AG08396 (cell line): ENCODE results near the gene SUMO3.

Experiments used
- DNase-seq: peaks from one replicate; pipeline ENCODE4 v3.0.0; 2012; ENCODE audit warnings: low spot score, mixed read lengths

SUMO3 gene

DNA sequence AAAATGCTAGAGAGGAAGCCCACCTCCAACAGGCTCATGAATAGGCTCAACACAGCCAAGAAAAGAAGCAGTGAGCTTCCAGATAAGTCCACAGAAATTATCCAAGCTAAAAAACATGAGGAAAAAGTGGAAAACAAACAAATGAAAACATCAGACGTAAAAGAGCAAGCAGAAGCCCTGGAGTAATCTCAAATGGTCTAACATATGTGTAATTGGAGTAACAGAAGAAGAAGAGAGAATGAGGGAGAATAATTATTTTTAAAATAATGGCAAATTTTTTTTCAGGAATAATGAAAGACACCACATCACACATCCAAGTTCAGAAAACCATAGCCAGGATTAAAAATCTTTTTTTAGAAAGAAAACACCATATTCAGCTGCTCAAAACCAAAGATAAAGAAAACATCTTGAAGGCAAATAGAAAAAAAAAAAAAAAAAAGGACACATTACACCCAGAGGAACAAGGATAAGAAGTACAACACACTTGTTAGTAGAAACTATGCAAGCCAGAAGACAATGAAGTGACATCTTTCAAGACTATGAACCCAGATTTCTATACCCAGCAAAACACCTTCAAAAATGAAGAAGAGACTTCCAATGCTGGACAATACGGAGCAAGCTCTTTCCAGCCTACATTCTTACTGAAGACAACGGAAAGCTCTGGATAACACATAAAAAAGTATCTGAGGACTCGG is 10.6 kb upstream of the SUMO3 start:
- DNase-seq, result no peak

DNA sequence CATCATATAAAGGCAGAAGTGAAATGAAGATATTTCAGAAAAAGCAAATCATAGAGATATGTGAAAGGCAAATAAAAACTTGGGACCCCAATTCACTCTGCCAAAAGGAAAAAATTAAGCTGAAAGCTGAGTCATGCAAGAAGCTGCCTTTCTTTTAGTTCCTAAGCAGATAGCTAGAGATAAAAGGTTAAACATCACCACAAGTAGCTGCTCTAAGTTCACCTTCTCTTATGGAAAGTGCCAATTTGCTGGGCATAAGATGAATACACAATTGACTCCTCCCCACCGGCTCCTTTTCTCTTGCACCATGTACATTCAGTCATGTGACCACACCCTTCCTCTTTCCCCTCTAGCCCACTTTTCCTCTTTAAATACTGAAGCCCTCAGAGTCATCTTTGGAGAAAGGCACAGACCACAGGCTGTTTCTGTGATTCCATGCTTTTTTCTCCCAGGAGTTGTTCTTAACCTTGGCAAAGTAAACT is 5.4 kb upstream of the SUMO3 start:
- DNase-seq, result no peak

DNA sequence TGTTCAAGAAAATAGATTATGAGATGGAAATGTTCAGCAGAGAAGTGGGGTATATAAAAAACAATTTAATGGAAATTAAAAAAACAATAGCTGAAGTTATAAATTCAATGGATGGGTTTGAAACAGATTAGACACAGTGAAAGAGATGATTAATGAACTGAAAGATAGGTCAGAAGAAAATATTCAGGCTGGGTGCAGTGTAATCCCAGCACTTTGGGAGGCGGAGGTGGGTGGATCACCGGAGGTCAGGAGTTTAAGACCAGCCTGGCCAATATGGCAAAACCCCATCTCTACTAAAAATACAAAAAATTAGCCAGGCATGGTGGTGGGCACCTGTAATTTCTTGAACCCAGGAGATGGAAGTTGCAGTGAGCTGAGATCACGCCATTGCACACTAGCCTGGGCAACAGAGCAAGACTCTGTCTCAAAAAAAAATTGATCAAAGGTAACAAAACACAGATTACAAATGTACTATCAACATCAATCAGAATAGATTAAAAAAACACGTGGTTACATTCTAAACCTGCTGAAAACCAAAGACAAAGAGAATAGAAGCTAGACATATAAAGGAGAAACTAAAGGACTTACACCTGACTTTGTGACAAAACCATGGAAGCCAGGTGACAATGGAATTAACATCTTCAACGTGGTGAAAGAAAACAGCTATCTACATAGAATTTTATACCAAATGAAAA is 4.8 kb upstream of the SUMO3 start:
- no peak for DNase-seq

DNA sequence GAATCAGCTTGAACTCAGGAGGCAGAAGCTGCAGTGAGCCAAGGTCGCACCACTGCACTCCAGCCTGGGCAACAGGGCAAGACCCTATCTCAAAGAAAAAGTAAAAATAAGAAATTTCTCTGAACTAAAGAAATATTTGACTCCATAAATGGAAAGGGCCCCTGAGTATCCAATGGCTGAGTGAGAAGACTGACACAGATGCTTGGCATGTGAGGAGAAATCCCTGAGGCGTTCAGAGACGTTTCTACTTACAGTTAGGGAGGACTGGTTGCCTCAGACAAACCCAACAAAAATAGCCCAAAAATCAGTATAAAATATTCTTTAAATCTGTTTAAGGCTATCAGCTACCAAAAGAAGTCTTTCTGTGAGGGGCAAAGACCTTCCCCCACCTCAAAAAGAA is 3.0 kb upstream of the SUMO3 start:
- peak; percentile 69 for DNase-seq

DNA sequence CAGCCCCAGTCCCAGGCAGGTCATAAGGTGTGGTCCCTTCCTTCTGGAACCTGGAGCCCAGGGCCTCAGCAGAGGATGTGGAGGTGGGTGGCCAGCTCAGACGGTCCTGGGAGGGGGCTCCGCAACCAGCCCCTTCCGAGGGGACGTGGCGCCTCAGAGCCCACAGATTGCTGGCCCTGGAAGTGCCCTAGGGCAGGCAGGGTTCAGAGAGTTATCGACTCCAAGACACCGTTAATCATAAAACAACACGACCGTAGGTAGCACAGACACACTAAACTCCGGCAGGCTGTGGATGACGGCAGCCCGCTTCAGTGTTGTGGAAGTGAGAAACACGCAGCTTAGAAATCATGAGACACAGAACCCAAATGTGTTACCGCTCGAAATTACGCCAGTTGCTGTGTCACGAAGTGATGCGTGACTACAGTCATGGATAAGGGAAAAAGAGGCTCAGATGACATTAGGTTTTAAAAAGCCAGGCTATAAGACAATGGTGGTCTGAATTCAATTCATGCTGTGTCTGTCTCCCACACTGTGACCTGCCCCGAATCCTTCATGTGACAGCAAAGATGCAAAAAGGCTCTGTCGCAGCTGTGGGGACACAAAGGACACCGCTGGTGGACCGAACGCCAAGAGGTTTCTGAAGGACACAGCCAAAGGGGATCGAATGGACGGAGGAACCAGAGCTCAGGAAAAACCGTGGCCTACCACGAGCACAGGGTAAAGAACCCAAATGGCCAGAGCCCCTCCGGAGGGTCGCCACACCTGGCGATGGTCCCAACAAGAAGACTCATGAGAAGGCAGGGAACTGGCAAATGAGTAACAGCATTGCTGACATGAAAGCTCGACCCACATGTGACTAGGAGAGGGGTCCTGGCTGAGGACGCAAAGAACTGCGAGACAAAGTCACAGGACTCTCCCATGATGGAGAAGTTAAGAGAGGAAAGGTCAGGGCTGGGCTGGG is 1.7 kb upstream of the SUMO3 start:
- DNase-seq, result no peak

DNA sequence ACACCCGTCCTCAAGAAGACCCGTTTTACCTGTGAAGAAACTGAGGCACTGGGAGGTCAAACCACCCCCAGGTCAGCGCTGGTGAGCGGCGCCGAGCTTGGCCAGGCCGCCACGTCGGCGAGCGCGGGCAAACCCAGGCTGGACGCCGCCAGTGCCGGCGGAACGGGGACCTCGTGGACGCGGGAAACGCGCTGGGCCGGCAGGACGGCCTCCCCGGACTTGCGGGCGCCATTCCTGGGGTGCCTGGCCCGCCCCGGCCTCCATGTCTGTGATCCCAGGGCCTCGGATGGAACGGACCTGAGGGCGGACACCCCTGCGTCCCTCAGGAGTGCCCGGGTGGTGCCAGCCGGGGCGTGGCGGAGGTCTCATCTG is 764 bp upstream of the SUMO3 start:
- no peak for DNase-seq

GRCh38 chr21:44817506-44817880 is 369 bp downstream of the SUMO3 start:
- peak; percentile 99 for DNase-seq

GRCh38 chr21:44816761-44817505 is 929 bp downstream of the SUMO3 start:
- DNase-seq, result no peak

- DNase-seq, result no peak
Measured at GRCh38 chr21:44815852-44816628, 1.8 kb downstream of the SUMO3 start.

DNA sequence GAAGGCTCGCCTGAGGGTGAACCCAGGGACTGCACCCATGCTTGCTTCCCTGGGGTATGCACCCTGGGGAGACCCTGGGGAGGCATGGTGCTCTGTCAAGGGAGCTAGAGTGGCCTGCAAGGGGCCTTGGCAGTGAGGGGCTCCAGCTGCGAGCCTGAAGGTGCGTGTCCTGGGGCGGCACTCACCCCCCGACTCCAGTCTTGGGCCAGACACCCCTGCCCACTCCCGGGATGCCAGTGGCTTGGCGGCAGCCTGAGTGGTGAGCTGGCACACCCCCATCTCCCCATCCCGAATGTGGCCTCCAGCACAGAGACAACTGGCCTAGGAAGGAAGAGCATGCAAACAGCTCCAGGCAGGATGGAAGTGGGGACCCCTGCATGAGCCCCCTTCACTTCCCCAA is 2.6 kb downstream of the SUMO3 start:
- DNase-seq, result no peak

DNA sequence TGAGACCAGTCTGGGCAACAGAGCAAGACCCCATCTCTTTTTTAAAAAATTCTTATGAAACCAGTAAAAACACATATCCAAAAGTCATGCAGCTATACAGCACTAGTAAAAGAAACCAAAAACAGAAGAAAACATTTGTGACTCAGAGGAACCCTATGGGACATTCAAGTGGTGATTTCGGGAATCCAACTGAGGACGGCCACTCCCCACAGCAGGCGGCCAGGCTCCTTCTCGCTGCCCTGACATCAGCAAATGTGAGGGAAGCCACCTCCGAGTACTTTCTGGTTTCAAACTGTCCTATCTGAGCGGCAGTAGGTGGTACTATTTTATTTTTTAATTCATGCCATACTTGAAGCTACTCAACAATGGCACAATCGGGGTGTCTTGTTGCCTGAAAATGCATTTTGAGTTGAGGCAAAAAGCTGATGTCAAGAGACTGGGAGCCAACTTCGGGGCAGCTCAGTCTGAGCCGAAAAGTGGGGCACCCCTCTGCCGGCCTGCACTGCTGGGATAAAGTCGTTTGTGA is 3.3 kb downstream of the SUMO3 start:
- DNase-seq, result no peak

GRCh38 chr21:44813727-44814126 is 4.1 kb downstream of the SUMO3 start:
- DNase-seq, result no peak

DNA sequence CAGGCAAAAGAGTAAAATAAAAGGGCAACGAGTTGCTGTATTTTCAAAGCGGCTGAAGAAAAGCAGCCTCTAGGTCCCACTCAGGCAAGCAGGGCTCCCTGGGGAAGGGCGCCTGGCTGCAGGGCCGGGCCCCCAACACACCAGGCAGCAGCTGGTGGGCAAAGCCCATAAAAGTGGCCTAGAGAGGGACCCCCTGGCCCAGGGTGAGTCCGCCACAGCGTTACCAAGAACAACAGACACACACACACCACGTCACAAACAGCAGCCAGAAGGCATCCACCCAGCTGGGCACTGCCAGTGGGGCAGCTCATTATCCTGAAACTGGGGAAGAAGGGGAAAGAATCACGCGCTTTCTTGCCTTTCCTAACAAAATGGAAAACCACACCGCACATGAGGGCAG is 4.7 kb downstream of the SUMO3 start:
- no peak for DNase-seq

DNA sequence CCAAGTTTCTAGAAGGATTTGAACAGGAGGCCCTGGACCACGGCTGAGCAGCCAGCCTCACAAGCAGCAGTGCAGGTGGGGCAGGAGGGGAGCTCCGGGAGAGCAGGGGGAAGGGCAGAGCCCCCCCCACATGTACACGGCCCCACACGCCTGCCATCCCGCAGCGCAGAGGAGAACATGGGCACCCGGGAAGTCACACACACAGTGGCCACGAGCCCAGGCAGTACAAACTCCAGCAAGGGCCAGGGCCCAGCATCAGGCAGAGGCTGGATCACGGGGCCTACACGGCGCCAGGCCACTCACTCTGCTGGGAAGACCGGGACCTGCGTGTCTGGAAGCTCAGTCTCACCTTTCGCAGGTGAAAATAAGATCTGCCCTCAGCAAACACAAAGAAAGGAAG is 5.2 kb downstream of the SUMO3 start:
- no peak for DNase-seq

- DNase-seq, result no peak
Measured at GRCh38 chr21:44810779-44811178, 7.1 kb downstream of the SUMO3 start.

DNA sequence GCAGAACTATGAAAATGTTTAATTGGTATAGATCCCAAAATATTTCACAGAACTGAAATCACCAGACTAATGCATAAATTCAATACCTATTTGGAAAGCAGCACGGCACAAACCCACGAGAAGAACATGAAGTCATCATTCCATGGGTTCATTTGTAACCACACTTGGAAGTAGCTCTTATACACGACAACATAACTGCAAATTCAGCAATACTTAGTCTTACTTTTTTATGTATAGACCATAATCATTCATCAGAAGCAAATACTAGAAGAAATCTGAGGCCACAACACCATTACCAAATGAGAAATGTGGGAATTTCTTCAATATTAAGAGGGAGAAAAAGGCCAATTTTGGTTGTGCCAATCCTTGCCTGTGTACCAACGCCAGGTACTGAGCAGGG is 12.0 kb downstream of the SUMO3 start:
- DNase-seq, result no peak

GRCh38 chr21:44805226-44805625 is 12.6 kb downstream of the SUMO3 start:
- DNase-seq, result no peak

DNA sequence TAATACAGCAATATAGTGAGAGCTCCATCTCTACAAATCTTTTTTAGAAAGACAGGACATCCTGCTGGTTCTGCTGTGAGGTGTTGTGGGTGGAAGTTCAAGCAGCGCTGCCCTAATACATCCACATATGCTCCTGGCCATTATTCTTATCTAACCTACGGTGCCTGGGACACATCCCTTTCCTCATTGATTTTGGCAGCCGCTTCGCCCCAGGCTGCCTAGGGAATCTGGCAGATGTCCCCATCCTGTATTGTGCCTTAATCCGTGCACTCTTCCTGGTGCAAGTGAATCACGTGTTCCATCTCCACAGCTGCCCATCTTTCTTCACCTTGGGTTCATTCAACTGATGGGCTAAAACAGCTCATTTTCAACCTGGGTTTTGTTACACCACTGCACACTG is 13.1 kb downstream of the SUMO3 start:
- DNase-seq, result no peak

- DNase-seq, result no peak
Measured at GRCh38 chr21:44803651-44804050, 14.2 kb downstream of the SUMO3 start.

DNA sequence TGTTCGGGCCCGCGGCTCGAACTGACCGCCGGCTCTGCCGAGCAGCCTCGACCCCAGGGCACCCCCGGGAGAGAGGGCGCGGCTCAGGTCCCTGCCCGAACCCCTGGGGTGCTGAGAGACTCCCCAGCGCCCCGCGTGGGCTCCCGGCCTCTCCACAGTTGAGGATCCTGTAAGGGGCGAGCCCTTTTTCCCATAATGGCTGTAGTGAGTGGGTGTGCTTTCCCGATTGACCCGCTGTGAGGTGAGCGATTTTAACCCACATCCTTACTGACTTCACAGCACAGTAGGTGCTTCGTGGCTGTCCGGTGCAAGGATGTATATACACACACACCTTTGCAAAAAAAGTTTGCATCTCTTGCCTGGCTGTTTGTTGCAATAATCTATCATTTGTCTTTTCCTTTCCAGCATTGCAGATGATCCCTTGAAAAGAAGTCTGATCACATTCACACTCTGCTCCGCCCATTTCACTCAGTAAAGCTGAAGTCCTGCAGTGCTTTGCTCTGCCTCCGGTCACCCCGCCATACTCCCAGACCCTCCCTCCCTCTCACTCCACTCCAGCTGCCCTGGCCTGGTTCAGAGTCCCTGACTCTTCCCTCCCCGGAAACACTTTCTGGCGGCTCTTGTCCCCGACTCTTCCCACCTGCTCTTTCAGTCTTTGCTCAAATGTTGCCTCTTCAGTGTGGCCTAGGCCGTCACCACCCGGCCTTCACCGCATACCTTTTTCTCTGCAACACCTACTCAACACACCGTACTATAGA is 15.3 kb downstream of the SUMO3 start:
- DNase-seq, result peak; percentile 35
